Smooth muscle cell of the brain vasculature (primary cell): ENCODE results near the gene SFMBT2.
"Not testable (repeated sequence)": the region's sequence is repeated elsewhere in the genome, so short reads cannot be mapped to it uniquely, and the experiment has no call there.

Source experiments
- DNase-seq: peaks from one replicate; pipeline ENCODE4 v3.0.0-alpha.2; 2012; ENCODE audit warnings: low read depth, low spot score

SFMBT2 gene

DNA sequence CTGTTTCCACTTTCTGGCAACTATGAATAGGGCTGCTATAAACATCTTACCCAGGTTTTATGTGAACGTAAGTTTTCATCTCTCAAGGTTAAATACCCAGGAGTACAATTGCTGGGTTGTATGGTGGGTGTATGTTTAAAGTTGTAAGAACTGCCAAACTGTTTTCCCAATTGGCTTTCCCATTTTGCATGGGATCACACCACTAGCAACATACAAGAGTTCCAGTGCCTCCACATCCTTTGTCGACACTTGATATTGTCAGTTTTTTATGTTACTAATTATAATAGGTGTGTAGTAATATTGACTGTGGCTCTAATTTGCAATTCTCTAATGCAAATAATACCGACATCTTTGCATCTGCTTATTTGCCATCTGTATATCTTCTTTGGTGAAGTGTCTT, 82.9 kb downstream of the SFMBT2 start:
- no peak for DNase-seq

- no peak for DNase-seq
These were observed 88.2 kb downstream of the SFMBT2 start for GRCh38 chr10:7322623-7323022.

DNA sequence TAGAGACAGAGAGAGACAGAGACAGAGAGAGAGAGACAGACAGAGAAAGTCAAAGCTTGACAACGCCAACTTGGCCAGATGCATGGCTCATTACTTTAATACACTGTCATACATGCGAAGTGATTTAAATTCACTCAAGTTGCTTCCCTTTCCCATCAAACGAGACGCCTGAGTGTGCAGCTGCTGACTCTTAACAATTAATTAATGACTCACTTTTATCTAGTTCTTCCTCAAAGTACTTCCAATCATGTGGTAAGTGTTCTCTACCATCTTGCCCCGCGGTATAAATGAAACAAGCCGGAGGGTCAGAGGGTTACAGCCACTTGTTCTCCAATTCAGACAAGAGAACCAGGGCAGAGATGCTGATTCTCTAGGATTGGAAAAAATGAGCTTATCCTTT, 90.8 kb downstream of the SFMBT2 start:
- no peak for DNase-seq

DNA sequence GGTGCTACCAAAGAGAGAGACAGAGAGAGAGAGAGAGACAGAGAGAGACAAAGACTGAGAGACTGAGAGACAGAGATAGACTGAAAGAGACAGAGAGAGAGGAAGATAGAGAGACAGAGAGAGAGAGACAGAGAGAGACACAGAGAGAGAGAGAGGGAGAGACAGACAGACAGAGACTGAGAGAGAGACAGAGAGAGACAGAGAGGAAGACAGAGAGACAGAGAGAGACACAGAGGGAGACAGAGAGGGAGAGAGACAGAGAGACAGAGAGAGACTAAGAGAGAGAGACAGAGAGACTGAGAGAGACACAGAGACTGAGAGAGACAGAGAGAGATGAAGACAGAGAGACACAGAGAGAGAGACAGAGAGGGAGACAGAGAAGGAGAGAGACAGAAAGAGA, 91.2 kb downstream of the SFMBT2 start:
- DNase-seq: no peak

DNA sequence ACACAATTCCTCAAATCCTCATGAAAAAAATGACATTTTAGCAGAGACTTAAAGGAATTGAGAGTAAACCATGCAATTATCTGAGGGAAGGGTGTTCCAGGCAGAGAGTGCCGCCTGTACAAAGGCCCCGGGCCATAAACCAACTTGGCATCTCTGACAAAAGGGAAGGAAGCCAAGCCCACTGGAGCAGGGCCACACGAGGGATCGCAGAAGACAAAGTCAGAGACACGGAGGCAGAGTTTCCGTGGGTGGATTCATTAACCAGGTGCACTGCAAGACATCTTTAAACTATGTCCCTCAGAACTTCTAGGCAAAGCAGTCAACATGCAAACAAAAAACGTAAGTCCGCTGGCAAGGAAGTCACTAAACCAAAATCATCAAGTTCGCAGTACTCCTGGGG, 92.0 kb downstream of the SFMBT2 start:
- DNase-seq: no peak

- no peak for DNase-seq
These were observed 92.9 kb downstream of the SFMBT2 start for GRCh38 chr10:7317786-7318446.

GRCh38 chr10:7316839-7317238, 94.0 kb downstream of the SFMBT2 start:
- DNase-seq: no peak

GRCh38 chr10:7315906-7316305, 94.9 kb downstream of the SFMBT2 start:
- no peak for DNase-seq

DNA sequence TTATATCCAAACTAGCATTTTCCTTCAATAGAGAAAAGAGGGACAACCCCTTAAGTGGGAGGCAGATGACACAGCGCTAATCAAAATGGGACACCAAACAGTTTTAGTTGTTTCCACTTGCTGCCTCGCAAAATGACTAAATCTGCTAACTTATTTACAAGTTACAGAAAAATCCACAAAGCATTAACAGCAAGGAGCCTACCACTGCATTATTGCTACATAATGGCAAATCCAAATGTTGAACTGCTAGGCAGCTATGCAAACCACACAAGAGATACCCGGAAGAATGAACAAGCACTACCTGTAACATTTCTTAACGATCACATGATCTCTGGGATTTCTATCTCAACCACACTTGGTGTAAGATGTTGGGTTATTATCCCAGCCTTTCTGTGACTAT, 96.7 kb downstream of the SFMBT2 start:
- DNase-seq: no peak

DNA sequence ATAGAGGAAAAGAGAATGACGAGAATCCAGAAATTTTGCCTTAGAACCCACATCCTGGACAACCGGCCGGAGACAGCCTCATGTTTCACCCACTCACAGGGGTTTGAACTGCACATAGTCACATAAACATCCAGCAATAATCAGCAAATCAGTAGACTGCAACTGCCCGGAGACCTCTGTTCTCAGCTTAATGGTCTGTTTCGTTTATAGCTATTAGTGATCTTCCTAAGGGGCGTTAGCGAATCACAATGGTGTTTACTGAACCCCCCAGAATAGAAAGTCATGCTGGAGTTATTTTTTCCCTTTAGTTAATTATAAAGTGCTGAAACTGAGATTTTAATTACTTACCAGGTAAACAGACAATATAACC, 98.4 kb downstream of the SFMBT2 start:
- DNase-seq: no peak

GRCh38 chr10:7311850-7312487, 98.9 kb downstream of the SFMBT2 start:
- not testable (repeated sequence) for DNase-seq

- DNase-seq: no peak
These were observed 99.5 kb downstream of the SFMBT2 start for GRCh38 chr10:7311218-7311849.

DNA sequence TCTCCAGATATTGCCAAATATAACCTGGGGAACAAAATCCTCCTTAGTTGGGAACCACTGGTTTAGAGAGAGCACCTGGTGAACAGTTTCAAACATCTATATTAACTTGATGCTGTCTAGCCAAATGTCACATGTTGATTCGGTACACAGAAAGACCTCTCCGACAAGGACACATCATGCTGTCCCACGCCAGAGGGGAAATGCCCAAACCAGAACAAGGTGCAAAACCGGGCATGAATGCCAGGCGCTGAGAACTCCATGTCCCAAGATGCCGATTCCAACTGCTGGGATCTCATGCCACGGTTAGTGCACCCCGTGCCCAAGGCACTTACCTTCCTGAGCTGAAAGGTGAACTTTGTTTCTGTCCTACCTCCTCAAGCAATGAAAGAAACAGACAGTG, 100.8 kb downstream of the SFMBT2 start:
- no peak for DNase-seq

GRCh38 chr10:7308826-7309225, 102.0 kb downstream of the SFMBT2 start:
- no peak for DNase-seq

- DNase-seq: no peak
These were observed 104.2 kb downstream of the SFMBT2 start for GRCh38 chr10:7306616-7307015.

- DNase-seq: no peak
These were observed 104.7 kb downstream of the SFMBT2 start for GRCh38 chr10:7306147-7306546.

GRCh38 chr10:7305053-7305452, 105.8 kb downstream of the SFMBT2 start:
- DNase-seq: no peak

DNA sequence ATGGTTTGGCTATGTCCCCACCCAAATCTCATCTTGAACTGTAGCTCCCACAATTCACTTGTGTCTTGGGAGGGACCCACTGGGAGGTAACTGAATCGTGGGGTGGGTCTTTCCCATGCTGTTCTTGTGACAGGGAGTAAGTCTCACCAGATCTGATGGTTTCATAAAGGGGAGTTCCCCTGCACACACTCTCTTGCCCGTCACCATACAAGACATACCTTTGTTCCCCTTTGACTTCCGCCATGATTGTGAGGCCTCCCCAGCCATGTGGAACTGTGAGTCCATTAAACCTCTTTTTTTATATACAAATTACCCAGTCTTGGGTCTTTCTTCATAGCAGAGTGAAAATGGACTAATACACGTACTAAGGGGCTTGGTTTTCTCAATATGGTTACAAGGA, 106.7 kb downstream of the SFMBT2 start:
- DNase-seq: no peak

- no peak for DNase-seq
These were observed 107.8 kb downstream of the SFMBT2 start for GRCh38 chr10:7302930-7303557.

DNA sequence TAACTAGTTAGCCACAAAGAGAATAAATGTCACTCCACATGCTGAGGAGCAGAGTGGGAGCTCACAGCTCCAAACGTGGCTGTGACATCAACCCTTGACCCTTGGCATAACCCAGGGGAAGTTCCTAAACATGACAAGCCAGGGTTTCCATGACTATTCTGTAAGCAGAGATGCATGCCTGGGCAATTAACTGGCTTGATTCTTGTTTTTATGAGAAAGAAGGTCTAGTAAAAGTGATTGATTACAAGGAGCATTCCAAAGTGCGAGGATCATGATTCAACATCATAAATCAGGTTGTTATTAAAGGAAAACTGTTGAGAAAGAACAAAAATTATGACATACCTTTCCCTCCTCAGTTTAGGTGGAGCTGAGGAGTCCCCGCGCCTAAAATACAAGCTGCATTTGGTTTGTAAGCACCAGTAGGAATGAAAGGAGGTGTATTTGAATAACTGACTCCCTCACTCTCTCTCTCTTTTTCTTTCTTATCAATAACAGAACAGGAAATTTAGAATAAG, 108.4 kb downstream of the SFMBT2 start:
- DNase-seq: no peak

DNA sequence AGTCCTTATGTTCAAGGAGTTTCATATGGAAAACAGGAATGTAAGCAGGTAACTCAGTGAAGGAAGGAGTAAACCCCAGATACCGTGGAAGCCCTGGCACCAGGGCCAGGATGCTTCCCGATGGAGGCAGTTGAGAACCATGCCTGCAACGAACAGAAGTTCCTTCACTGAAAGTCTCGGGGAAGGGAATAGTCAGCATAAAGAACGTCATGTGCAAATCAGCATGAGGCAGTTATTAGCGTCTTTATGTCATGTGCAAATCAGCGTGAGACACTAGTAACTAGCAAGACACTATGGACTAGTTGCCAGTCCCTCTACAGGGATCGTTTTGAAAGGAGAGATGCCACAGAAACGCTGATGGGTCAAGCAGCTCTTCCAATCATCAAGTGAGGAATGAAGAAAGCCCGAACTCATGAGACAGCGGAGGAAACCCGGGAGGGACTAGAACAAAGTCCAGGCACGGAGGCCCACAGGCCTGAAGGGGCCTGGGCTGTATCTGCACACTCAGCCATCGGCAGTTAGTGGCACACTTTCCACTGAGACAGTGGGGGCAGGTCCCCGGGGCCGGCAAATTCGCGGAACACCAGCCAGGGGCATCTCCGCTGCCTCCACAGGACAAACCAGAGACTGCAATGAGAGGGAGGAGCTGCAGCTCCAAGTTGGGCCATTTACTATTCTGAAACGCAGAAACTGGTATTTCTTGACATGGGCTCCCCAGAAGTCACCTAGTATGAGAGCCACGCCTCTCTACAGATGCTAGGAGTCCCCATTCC, 109.6 kb downstream of the SFMBT2 start:
- no peak for DNase-seq
